Measurements from ENCODE around the gene BUD23. TPM values are rescaled to one million over a fixed set of nuclear protein-coding genes. Genes with fewer than 3 reads are reported as not detected.

BUD23 gene
- total and polyA plus RNA-seq, 2 experiments from 2014 or later, result 62.1 to 117 TPM

DNA sequence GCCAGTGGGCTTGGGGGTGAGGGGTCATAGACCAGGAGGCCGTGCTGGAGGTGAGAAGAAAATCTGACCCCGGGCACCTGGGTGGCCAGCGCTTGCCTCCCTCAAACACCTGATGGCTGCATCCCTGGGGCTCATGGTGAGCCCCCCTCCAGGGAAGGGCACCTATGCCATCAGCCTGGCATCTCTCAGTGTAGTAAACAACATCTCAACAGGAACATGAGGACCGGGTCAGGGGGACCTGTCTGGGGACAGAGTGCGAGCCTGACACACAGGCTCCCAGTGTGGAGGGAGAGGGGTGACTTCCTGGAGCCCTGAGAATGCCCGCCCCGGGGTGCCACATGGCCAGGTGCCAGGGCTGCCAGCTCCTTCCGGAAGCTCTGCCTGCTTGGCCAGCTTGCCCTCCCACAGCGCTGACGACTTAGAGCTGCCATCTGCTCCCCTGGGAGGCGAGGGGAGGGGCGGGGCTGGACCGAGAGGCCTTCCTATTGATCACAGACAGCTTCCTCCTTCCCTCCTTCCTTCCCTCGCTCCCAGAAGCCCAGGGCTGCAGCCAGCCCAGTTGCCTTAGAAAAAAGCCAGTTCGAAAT is 23.7 kb downstream of the BUD23 start:
- peaks cover 2% of the 10 kb centered on the region for H3K36me3 Mint-ChIP-seq (ENCODE audit: low read depth)
- peaks cover 15% of the 10 kb centered on the region for H3K4me1 ChIP-seq (ENCODE audit: insufficient read depth)
- TF ChIP-seq EZH2phosphoT487 (IDR thresholded peaks at IDR 0.05; ENCODE audit: unreplicated experiment) (no peak), ZNF331 (CRISPR knock-in tag; IDR thresholded peaks at IDR 0.05; ENCODE audit: low read depth) (no peak), ZNF114 (CRISPR knock-in tag; IDR thresholded peaks at IDR 0.05) (no peak), STAT1 (IDR thresholded peaks at IDR 0.05; ENCODE audit: unreplicated experiment) (no peak), POLR2AphosphoS5 (IDR thresholded peaks at IDR 0.05; ENCODE audit: low read depth) (no peak), NANOG (IDR thresholded peaks at IDR 0.05; ENCODE audit: borderline replicate concordance) (no peak), EZH2 (IDR thresholded peaks at IDR 0.05; ENCODE audit: low read depth, unreplicated experiment) (no peak), CREB1 (CRISPR knock-in tag; IDR thresholded peaks at IDR 0.05; ENCODE audit: low read depth) (no peak), JUNB (IDR thresholded peaks at IDR 0.05; ENCODE audit: unreplicated experiment) (no peak)
- TF ChIP-seq, protein P1, sequence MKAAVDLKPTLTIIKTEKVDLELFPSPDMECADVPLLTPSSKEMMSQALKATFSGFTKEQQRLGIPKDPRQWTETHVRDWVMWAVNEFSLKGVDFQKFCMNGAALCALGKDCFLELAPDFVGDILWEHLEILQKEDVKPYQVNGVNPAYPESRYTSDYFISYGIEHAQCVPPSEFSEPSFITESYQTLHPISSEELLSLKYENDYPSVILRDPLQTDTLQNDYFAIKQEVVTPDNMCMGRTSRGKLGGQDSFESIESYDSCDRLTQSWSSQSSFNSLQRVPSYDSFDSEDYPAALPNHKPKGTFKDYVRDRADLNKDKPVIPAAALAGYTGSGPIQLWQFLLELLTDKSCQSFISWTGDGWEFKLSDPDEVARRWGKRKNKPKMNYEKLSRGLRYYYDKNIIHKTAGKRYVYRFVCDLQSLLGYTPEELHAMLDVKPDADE (IDR thresholded peaks at IDR 0.05), result no peak
- TF ChIP-seq, protein P2, sequence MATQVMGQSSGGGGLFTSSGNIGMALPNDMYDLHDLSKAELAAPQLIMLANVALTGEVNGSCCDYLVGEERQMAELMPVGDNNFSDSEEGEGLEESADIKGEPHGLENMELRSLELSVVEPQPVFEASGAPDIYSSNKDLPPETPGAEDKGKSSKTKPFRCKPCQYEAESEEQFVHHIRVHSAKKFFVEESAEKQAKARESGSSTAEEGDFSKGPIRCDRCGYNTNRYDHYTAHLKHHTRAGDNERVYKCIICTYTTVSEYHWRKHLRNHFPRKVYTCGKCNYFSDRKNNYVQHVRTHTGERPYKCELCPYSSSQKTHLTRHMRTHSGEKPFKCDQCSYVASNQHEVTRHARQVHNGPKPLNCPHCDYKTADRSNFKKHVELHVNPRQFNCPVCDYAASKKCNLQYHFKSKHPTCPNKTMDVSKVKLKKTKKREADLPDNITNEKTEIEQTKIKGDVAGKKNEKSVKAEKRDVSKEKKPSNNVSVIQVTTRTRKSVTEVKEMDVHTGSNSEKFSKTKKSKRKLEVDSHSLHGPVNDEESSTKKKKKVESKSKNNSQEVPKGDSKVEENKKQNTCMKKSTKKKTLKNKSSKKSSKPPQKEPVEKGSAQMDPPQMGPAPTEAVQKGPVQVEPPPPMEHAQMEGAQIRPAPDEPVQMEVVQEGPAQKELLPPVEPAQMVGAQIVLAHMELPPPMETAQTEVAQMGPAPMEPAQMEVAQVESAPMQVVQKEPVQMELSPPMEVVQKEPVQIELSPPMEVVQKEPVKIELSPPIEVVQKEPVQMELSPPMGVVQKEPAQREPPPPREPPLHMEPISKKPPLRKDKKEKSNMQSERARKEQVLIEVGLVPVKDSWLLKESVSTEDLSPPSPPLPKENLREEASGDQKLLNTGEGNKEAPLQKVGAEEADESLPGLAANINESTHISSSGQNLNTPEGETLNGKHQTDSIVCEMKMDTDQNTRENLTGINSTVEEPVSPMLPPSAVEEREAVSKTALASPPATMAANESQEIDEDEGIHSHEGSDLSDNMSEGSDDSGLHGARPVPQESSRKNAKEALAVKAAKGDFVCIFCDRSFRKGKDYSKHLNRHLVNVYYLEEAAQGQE (IDR thresholded peaks at IDR 0.05; ENCODE audit: unreplicated experiment), result no peak
- H3K4me1 Mint-ChIP-seq, result peaks cover 28% of the 10 kb centered on the region
- H3K9me2 ChIP-seq (ENCODE audit: insufficient read depth), result no peaks in the 10 kb centered on the region
- H3K36me3 ChIP-seq (ENCODE audit: insufficient read depth), result no peaks in the 10 kb centered on the region
- H4K20me1 ChIP-seq (replicated peaks; ENCODE audit: insufficient read depth), result no peaks in the 10 kb centered on the region
- H2AFZ ChIP-seq, result no peak overlapping the region
- H3K4me2 ChIP-seq, result no peak overlapping the region
- no peak for ATAC-seq
- peak; percentile 50 for DNase-seq (ENCODE audit: low spot score)
- no peaks in the 10 kb centered on the region; the same call in 2 of the 3 replicates for H3K9me3 Mint-ChIP-seq
- H3K27ac ChIP-seq (ENCODE audit: low read depth), result no peak overlapping the region
- H3K79me2 ChIP-seq (replicated peaks; ENCODE audit: insufficient read depth), result no peaks in the 10 kb centered on the region
- H3K27me3 Mint-ChIP-seq (ENCODE audit: insufficient read depth, low read depth, poor library complexity), result peaks cover 12% of the 10 kb centered on the region
- 0 out of 2 replicates have a peak, but pooled peaks cover 5% of the 10 kb centered on the region for H3F3A ChIP-seq (replicated peaks; ENCODE audit: low read depth)
- H3K4me3 Mint-ChIP-seq, result no peak overlapping the region
- no peaks in the 10 kb centered on the region for H3K27me3 ChIP-seq (ENCODE audit: insufficient read depth)
- H3K4me3 ChIP-seq, result no peak overlapping the region
- no peak overlapping the region for H3K27ac Mint-ChIP-seq

DNA sequence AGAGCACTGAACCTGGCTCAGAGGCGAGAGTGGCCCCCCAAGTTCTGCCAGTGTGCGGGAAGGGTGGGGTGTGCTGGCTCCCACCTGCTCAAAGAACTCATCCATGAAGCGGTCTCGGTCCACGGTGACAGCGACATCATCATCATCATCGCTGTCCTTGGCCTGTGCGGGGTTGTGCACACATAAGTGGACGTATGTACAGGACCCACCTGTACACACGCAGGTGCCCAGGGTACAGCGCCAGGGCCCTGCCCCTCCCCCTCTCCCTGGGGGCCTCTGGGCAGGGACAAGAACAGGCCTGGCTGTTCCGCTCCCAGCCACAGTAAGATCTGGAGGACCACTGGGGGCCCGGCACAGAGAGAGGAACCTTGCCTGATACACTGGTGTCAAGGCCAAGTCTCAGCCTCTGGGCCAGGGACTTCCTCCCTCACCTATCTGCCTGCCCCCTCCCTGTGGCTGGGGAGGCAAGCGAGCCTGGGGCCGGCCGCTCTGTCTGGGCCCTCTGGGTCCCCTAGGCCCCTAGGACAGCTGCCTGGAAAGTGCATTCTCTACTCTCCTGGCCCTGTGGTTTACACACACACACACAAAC is 25.7 kb downstream of the BUD23 start:
- Histone ChIP-seq H2AFZ (no peak overlapping the region), H3K79me2 (replicated peaks; ENCODE audit: insufficient read depth) (no peaks in the 10 kb centered on the region), H3K4me1 (ENCODE audit: insufficient read depth) (peaks cover 8% of the 10 kb centered on the region), H3F3A (replicated peaks; ENCODE audit: low read depth) (no peaks in the 10 kb centered on the region), H3K9me2 (ENCODE audit: insufficient read depth) (no peaks in the 10 kb centered on the region), H3K36me3 (ENCODE audit: insufficient read depth) (no peaks in the 10 kb centered on the region), H3K27ac (ENCODE audit: low read depth) (no peak overlapping the region), H3K4me3 (no peak overlapping the region), H4K20me1 (replicated peaks; ENCODE audit: insufficient read depth) (no peaks in the 10 kb centered on the region; the same call in 1 of the 2 replicates), H3K27me3 (ENCODE audit: insufficient read depth) (no peaks in the 10 kb centered on the region), H3K4me2 (no peak overlapping the region)
- DNase-seq (ENCODE audit: low spot score) (no peak), ATAC-seq (no peak)
- no peaks in the 10 kb centered on the region for H3K9me3 Mint-ChIP-seq
- H3K4me3 Mint-ChIP-seq, result no peak overlapping the region
- H3K4me1 Mint-ChIP-seq, result peaks cover 16% of the 10 kb centered on the region
- no peaks in the 10 kb centered on the region for H3K36me3 Mint-ChIP-seq (ENCODE audit: low read depth)
- H3K27me3 Mint-ChIP-seq (ENCODE audit: insufficient read depth, low read depth, poor library complexity), result peaks cover 9% of the 10 kb centered on the region
- H3K27ac Mint-ChIP-seq, result no peak overlapping the region
- TF ChIP-seq, protein P2 (IDR thresholded peaks at IDR 0.05; ENCODE audit: unreplicated experiment), result no peak
- TF ChIP-seq ZNF331 (CRISPR knock-in tag; IDR thresholded peaks at IDR 0.05; ENCODE audit: low read depth) (no peak), NANOG (IDR thresholded peaks at IDR 0.05; ENCODE audit: borderline replicate concordance) (no peak), CREB1 (CRISPR knock-in tag; IDR thresholded peaks at IDR 0.05; ENCODE audit: low read depth) (no peak)

Data from GM23338 (cell line).